Activated effector memory CD4-positive, alpha-beta T cell treated with anti-CD3 and anti-CD28 coated beads, Interleukin-2, amount 50 U/mL, for 16 hours (primary cell): ENCODE data around the gene SCUBE2.
A peak's percentile ranks its signal among the peaks of the same experiment; 100 is the strongest.

Source experiments
- DNase-seq: peaks from one replicate; pipeline ENCODE4 v3.0.0-alpha.2; 2020

The SCUBE2 gene

GRCh38 chr11:9091044-9091922 lies at the start of gene SCUBE2:
Gene SCUBE2 (minus strand): TSS chr11:9091599. CDS start chr11:9091528, 71 bp downstream.
- DNase-seq = no peak

GRCh38 chr11:9141186-9141585 lies 49.8 kb upstream of the SCUBE2 start:
- DNase-seq = no peak

- DNase-seq = no peak
Measured at GRCh38 chr11:9139628-9140357, 48.4 kb upstream of the SCUBE2 start.

- peak; percentile 71 for DNase-seq
Measured at GRCh38 chr11:9138612-9139579, 47.5 kb upstream of the SCUBE2 start.

- no peak for DNase-seq
Measured at GRCh38 chr11:9138133-9138453, 46.7 kb upstream of the SCUBE2 start.

GRCh38 chr11:9137293-9138132 lies 46.1 kb upstream of the SCUBE2 start:
- peak; percentile 88 for DNase-seq

GRCh38 chr11:9136741-9137140 lies 45.3 kb upstream of the SCUBE2 start:
- no peak for DNase-seq

- DNase-seq = no peak
Measured at GRCh38 chr11:9133956-9134355, 42.6 kb upstream of the SCUBE2 start.

GRCh38 chr11:9132203-9132878 lies 40.9 kb upstream of the SCUBE2 start:
- no peak for DNase-seq

- no peak for DNase-seq
Measured at GRCh38 chr11:9130297-9130696, 38.9 kb upstream of the SCUBE2 start.

- DNase-seq = no peak
Measured at GRCh38 chr11:9126636-9127035, 35.2 kb upstream of the SCUBE2 start.

- no peak for DNase-seq
Measured at GRCh38 chr11:9125185-9125886, 33.9 kb upstream of the SCUBE2 start.

GRCh38 chr11:9123595-9124304 lies 32.4 kb upstream of the SCUBE2 start:
- DNase-seq = no peak

- DNase-seq = no peak
Measured at GRCh38 chr11:9121469-9121796, 30.0 kb upstream of the SCUBE2 start.

- no peak for DNase-seq
Measured at GRCh38 chr11:9120664-9121468, 29.5 kb upstream of the SCUBE2 start.

- DNase-seq = no peak
Measured at GRCh38 chr11:9118277-9118676, 26.9 kb upstream of the SCUBE2 start.

- no peak for DNase-seq
Measured at GRCh38 chr11:9112075-9112474, 20.7 kb upstream of the SCUBE2 start.

GRCh38 chr11:9109858-9110731 lies 18.7 kb upstream of the SCUBE2 start:
- no peak for DNase-seq
